ENCODE data around the gene TFCP2L1.
"Not testable (repeated sequence)": the region's sequence is repeated elsewhere in the genome, so short reads cannot be mapped to it uniquely, and the experiment has no call there.

Gene TFCP2L1

DNA sequence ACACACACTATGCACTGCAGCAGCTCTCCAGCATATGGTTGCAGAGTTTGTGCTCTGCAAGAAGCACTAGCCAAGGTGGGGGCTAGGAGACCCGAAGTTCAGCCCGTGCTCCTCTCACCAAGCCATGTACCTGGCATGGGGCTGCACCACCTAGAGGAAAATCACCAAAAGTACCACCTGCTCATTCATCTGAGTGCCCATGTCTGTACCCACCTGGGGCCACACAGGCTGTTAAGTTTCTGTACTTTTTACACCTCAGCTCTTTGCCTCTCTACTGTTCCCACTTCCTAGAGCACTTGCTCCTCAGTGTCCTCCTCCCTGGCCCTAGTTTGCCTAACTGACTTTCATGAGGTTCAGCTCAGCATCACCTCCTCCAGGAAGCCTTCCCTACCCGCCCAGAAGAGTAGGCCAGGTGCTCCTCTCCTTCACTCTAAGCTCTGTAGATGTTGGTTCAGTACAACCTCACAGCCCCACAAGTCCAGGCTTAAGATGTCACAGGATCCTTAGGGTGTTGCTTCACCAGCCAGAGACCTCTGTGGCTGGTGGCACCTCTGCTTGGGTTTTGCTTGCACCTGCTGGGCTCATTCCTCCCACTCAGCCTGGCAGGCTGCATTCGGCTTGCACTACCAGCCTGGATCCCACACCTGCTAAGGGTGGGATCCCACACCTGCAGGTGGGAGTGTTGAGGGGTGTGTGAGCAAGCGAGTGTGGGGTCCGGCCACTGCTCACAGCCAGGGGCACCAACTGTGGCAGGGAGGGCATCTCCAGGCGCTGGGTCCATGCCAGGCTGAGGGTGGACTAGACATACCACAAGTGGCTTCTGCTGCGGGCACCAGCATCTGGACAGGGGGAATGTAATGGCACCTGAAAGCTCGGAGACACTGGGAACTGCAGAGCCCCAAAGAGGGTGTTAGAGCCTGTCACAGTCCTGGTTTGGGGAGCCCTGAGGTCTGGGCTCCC lies 10.2 kb upstream of the TFCP2L1 start:
- no peak for DNase-seq

DNA sequence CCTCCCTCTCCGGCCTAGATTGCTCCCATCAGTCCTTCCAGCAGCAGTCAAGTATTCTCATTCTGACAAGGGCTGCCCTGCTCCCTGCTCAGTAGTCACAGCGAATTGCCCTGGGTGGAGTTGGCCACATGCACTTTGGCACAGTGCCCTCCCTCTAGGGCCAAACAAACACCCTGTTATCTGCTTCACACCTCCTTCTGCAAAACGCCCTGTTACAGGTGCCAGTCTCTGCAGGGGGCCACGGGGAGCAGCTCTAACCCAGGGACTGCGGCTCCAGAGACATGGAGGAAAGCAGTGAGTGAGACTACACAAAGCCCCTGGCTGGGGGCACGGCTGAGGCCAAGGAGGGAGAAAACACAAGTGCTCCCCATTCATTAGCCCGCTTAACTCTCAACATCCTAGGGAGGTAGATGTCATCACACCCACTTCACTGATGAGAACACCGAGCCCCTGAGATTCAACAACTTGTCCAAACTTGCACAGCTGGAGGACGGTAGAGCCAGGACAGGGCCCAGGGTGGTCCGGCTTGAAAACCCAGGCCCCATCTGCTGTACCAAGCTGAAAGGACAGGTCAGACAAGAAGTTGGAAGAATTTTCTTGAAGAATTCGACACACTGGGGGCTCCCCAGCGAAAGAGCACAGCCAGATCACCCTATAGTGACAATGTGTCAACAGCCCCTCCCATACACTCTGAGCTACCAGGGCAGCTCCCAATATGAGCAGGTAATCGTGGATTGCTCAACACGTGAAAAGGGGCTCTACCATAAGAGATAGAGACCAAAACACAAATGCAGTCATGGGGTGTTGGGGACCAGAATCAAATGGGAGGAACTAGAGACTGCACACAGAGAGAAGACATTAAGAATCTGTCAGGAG lies 8.7 kb upstream of the TFCP2L1 start:
- DNase-seq: no peak

DNA sequence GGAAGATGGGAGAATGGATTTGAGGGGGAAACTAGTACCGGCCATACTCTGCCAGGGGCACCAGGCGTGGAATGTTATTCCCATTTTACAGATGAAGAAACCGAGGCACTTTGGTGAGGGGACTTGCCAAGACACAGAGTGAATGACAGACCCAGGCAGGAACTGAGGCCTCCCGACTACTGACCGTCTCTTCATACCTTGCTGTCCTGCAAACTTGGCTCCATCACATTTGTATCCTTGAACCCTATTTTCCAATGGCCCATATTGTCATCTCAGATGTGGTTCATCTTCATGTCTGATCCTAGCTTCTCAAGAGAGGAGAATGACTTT lies 6.2 kb upstream of the TFCP2L1 start:
- DNase-seq: no peak

DNA sequence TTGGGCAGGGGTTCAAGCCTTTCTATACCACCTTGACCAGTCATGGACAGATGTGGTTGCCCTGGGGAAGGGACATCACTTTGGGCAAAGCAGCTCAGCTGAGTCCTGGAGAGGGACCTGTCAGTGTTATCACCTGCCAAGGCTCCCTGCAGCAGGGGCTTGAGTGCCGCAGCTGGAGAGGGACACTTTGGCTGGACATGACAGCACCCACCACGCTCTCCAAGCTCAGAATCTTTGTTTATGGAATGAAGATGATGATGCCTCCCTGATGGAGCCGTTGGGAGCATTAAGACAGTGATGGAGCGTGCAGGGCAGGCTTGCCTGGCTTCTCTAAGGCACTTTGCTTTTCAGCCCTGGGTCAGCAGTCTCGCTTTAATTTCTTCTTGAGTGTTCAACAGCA lies 4.3 kb upstream of the TFCP2L1 start:
- DNase-seq: no peak

DNA sequence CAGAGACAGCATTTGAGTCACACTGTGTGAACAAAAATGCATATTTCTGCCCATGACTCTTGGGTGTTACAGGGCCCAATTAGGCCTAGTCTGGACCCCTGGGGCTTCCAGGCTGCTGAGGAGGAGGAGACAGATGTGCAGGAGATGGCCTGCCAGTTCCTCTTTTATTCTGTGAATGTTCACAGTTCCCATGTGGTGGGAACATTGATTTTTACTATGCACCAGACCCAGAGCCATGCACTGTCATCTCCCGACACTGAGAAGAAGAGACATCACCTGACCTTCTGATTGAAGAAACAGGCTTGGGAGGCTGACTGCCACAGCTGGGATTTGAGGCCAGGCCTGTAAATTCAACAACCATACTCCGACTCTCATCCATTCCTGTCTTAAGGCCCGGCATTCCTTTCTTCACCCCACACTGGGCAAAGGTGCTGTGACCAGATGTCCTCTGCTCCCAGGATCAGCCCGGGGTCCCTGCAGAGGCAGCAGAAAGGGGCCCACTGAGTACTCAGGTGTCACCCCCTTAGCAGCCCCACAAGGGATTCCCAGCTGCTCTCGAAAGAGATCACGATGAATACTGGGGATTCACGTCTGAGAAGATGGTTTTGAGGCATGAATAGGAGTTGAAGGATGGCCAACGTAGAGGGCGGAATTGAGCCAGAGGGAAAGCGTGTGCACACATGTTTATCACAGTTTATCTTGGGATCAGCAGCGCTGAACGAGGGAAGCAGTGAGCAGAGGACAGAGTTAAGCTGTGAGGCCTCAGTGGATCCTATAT lies 3.6 kb upstream of the TFCP2L1 start:
- DNase-seq: no peak

DNA sequence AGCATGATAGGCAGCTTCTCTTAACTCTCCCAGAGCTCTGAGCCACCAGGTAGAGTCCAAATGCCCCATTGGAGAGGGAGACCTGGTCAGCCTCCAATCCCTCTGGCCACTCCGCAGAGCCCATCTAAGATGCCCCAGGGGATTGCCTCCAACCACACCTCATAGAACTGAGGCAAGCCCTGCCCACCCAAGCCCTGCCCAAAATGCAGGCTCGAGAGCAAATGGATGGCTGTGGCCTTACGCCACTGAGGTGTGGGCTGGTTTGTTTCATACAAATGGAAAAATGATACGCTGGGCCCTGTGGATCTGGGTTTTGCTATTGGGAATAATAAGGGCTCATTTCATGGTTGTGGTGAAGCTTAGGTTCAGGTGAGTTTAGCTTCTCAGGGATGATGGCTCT lies 3.0 kb upstream of the TFCP2L1 start:
- no peak for DNase-seq

DNA sequence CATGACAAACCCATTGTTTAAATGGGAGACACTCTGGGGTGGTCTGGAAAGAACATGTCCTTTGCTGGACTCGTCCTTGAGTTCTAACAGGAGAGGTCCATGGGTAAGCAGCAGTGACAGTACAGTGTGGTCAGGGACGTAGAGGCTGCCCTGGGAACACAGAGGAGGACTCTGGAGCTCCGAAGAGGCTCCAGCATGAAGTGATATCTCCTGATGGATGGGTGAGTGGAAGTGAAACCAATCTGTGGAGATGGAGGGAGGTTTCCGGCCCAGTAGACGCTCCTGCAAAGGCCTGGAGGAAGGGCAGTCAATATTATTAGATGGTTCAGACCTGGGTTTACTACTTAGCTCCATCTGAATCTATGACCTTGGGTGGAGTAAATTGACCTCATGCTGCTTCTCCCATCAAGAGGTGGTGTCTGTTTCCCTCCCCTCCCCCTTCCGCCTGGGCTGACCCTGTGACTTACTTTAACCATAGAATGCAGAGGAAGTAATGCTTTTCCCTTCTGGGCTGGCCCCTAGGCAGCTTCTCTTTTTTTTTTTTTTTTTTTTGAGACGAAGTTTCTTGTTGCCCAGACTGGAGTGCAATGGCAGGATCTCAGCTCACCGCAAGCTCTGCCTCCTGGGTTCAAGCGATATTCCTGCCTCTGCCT lies 2.3 kb upstream of the TFCP2L1 start:
- no peak for DNase-seq

DNA sequence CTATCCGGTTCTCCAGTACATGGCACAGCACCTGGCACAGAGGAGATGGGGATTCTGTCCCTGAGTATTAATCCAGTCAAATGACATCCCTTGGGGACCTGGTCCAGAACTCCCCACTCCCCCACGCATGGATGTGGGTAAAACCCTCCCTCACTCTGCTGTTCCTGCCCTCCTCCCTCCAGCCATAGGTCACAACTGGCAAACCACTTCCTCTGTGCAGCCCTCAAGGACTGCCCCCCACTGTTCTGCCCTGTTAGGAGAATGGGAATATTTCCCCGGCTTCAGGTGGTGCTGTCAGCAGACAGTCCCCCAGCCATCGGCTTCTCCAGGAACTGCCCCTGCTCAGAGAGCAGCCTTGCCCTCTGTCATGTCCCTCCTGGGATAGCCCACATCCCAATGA lies 1.5 kb upstream of the TFCP2L1 start:
- no peak for DNase-seq

DNA sequence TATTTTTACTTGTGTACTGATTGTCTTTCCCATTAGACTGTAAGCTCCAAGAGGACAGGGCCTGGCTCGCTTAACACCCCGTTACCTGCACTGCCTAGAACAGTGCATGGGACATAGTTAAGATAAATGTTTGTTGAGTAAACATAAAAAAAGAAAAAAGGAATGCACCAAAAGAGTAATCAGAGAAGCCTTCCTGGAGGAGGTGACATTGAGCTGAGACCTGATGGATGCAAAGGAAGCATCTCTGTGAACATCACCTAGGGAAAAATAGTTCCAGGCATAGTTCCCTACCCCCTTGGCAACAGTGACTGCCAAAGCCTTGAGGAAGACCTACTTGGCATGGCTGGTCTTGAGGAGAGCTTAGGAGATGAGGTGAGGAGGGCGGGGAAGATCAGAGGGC lies 924 bp upstream of the TFCP2L1 start:
- DNase-seq: no peak

DNA sequence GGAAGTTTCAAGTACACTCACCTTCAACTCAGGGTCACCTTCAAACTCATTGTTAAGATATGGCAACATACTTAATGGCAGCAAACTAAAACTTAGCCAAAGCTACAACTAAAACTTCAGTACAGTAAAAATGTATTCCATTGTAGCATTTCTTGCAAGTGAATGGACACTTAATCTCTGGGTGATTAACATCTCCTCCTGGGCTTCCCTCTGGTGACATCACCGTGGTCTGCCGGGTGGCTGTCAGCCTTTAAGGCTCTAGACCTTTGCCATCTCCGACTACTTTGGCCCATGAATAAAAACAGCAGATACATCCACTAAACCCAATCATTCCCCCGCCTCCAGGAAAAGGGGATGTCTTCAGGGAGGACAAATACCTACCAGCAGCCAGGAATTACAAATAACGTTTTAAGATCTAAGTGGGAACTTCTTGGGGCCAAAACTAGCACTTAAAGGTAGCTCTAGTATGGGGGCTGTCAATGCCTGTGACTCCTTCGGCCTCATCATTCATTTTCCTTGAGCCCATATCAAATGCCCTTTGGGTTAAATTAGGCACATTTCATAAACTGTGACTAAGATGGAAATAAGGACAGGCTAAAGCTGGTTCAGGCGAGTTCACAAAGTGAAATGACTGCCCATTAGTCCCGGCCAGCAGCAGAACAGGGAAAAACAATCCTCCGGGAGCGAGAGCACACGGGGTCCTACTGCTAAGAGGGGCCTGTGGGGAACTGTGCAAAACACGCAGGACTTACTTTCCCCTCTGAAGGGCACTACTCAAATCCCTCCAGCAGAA lies 1.1 kb downstream of the TFCP2L1 start:
- DNase-seq: no peak

DNA sequence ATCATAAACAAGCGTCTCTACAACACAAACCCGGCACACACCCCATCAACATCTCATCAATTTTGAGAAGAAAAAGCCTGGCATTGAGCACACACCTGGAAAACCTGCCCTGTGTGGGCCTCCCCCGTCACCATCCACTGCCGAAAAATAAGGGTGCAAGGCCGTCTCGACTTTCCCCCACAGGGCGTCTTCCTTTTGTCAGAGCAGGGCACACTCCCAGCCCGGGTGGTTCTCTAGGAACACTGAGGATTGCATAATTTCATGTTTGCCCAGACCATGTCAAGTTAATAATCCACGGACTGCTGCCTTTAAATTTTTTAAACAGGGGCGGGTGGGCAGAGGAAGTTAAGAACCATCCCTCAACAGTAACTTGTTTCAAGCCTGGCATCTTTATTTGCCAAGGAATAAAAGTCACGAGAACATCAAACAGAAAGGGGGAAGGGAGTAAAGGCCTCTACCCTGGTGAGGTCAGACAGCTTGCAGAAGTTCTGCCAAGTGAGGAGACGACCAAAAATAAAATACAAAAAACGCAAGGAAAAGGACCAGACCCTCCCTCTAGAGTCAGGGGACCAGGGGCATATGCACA lies 2.1 kb downstream of the TFCP2L1 start:
- no peak for DNase-seq

DNA sequence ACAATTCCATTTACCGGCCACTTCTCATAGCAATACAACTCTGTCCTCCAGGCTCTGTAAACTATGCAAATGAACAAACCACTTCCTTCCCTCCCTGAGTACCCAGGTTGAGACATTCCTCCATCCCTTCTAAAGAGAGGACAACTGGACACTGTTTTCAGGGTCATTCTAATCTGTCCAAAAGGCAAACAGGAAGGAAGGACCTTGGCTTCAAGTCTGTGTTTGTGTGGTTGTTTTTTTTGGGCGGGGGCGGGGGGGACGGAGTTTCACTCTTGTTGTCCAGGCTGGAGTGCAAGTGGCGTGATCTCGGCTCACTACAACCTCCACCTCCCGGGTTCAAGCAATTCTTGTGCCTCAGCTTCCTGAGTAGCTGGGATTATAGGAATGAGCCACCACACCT lies 3.3 kb downstream of the TFCP2L1 start:
- no peak for DNase-seq

DNA sequence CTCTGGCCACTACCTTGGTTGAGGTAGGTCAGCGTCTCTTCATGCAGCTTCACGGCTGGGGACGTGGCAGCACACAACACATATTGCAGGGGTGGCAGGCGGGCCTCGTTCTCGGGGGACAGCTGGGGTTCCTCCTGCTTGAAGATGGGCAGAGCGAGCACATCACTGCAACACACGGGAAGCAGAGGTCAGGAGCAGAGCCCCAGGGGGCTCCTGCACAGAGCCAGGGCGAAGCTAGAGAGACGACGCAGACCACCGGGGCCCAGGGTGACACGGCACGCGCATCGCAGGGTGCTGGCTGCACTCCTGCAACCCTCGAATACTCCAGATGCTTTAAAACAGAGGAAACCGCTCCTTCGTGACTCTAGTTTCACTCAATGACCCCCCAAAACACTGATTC lies 3.9 kb downstream of the TFCP2L1 start:
- DNase-seq: no peak

DNA sequence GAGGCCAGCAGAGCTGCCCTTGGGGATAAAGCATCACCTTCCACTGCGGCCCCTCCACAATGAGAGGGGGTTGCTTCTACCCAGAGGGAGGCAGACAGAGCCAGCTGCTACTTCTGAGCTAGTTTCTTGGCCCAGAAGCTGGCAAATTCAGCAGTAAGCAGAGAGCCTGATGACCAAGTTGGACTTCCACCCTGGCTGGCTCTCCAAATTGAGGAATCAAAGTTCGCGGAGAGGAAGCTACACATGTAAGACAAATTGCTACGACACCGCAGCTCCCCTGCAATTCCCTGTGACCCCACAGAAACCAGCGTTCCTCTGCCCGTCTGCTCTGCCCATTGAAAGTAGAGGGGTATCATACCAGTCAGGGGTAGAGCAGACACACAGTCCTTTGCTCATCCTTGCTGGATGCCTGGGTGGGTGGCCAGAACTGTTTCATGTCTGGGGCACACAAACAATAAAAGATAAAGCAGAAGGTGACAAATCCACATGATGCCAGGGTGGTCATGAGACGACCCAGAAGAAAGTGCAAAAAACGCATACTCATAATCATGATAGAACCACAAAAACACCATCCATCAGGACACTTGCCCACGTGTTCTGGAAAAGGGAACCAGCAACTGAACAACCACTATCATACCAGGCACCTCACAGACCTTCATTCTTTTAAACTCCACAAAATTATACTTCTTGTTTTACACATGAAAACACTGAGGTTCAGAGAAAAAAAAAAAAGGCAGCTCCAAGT lies 5.4 kb downstream of the TFCP2L1 start:
- no peak for DNase-seq

DNA sequence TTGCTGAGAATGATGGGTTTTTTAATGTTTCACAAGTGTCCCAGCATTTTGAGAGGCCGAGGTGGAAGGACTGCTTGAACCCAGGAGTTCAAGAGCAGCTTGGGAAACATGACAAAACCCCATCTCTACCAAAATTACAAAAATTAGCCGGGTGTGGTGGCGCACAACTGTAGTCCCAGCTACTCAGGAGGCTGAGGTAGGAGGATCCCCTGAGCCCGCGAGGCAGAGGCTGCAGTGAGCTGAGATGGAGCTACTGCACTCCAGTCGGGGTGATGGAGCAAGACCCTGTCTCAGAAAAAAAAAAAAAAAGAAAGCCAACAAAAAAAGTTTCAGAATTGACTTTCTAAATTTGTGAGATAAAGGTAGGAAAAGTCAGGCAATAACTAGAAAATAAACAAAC lies 8.7 kb downstream of the TFCP2L1 start:
- DNase-seq: no peak

DNA sequence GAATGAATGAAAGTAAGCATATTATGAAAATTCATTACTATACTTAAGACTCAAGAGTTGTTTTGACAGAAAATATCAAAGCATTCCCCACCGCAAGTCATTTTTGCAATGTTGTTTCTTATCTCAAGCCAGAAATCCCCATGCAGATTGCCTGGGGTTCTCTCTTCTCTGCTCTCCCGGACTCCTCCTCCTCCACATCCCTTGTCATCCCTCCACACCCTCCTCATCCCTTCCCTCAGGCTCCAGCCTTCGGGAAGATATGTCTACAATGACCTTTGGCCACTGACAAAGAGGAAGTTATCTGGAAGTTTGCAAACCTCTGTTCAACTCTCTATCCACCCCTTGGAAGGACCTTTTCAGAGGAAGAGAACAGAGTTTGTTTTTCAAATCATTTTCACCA lies 11.9 kb downstream of the TFCP2L1 start:
- no peak for DNase-seq

DNA sequence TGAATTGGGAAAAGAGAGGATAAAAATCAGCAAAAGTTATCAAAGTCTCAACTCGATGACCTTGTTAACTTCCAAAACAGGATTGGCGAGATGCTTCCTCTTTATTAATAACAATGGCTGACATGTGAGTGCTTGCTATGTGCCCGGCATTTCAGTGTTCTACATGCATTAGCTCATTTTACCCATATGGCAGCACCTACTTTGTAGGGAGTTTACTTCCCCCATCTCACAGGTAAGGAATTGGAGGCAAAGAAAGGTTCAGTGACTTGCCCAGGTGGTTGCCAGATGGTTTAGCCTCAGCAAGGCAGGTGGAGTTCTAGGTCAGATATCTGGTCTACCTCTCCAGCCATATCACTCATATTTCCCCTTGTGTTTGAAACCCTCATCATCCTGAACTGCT lies 12.4 kb downstream of the TFCP2L1 start:
- DNase-seq: no peak

DNA sequence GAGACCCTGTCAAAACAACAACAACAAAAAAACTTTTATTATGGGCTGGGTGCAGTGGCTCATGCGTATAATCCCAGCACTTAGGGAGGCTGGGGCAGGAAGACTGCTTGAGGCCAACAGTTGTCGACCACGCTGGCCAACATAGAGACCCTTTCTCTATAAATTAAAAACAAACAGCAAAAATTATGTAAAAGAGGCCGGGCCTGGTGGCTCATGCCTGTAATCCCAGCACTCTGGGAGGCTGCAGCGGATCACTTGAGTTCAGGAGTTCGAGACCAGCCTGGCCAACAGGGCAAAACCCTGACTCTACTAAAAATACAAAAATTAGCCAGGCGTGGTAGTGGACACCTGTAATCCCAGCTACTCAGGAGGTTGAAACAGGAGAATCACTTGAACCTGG lies 15.6 kb downstream of the TFCP2L1 start:
- DNase-seq: not testable (repeated sequence)

DNA sequence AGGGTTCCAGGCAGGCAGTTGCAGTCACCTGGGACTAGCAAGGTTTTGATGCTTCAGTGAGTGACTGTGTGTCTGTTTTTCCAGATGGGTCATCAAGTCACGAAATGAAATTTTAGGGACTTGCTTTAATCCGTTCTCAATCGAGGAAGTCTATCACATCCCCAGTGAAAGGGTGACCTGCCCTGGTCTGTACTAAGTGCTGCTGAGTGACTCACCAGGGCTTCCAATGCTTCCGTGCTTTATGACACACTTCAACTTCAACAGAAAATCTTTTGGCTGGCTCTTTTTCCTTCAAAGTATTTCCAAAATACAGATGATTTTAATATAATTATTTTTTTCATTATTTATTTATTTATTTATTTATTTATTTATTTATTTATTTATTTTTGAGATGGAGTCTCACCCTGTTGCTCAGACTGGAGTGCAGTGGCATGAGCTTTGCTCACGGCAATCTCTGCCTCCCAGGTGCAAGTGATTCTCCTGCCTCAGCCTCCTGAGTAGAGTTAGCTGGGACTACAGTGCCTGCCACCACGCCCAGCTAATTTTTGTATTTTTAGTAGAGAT lies 18.4 kb downstream of the TFCP2L1 start:
- DNase-seq: no peak

DNA sequence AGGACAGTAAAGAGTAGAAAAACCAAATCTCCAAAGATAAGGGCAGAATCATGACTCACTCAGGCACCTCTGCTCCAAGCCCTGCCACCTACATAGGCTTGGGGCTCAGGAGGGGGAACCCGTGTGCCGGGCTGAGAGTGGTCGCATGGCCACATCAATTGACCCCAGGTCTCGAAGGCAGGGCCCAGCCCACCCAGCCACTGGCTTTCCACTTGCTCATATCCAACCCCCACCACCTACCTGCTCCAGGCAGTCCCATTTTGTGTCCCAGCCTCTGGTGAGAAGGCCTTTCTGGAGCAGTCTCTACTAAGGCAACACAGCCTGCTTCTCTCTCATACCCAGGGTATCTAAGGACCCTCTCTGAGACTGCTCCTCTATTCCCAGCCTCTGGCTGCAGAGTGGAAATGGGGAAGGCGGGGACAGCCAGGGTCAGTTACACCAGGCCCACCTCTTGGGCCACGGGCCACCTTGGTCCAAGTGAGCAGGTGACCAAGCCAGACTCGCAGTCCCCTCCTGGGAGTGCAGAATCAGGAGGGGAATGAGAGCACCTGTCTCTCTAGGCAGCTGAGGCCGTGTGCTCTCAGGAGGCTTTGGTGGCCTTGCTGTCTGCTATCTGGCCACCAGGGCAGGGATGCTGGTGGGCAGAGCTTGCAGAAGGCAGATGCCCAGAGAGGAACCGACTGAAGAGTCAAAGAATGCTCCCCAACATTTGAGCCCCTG lies 20.8 kb downstream of the TFCP2L1 start:
- no peak for DNase-seq

Data from NCI-H1694 treated with DMSO at 0.1 percent for 48 hours (cell line).